K562 (cell line): ENCODE results near the gene MROH2B. TPM values are rescaled to one million over a fixed set of nuclear protein-coding genes. Genes with fewer than 3 reads are reported as not detected.

Source experiments
- ATAC-seq: fragments of 200-7000 bp; cut with Tn5 transposase; 3 replicates; pipeline ENCODE4 v1.9.1; 2020; ENCODE audit warnings: moderate library complexity
- BruUV-seq: library from RNA; stranded (reverse); fragments of 400-500 nt; replicated peaks from 2 replicates; lab custom pipeline; 2021; lab: Mats Ljungman, UMichigan
- CTCF ChIA-PET: fragments of 300-600 bp; formaldehyde crosslinking; extraction: SDS; loops from one replicate; lab custom pipeline; 2021; ENCODE audit warnings: low intra/inter-chr PET ratio; lab: Yijun Ruan, JAX
- POLR2A ChIA-PET: fragments of 300-600, 350-650 bp; sonication (Branson Sonifier 250); formaldehyde crosslinking; extraction: SDS; loops from one replicate; lab custom pipeline; 2021; ENCODE audit warnings: antibody characterized with exemption, inconsistent platforms; lab: Yijun Ruan, JAX
- DNase-seq, 4 experiments: peaks; one replicate each; pipeline versions ENCODE4 v3.0.0 to v3.0.0-alpha.2; 2011 to 2018; ENCODE audit warnings: low spot score in 3 of 4, mixed read lengths in 3 of 4; ENCODE audit errors: extremely low read depth in 1 of 4
- FAIRE-seq: peaks from 2 replicates; lab custom pipeline; 2011; peaks lifted over from hg19 to GRCh38; lab: Jason Lieb, UNC
- H2AFZ ChIP-seq: 2 replicates; pipeline ENCODE4 v1.6.0; 2011; ENCODE audit warnings: low read depth, low read length, control low read depth, inconsistent platforms
- H3K27ac ChIP-seq: fragments of 200-600 bp; 3 replicates; pipeline ENCODE4 v1.8.0; 2011; ENCODE audit warnings: low read depth, mild to moderate bottlenecking, control low read depth, inconsistent platforms, low read length, moderate library complexity, mixed read lengths; ENCODE audit errors: extremely low read depth
- H3K27me3 ChIP-seq, 2 experiments: fragments of 300-600 bp in 1 of 2; 2 replicates in 1 of 2; 3 replicates in 1 of 2; pipeline versions ENCODE4 v1.6.0 to v1.8.0; 2011; ENCODE audit warnings: inconsistent platforms in 2 of 2, low read length in 2 of 2, mild to moderate bottlenecking in 1 of 2, mixed read lengths in 1 of 2, moderate library complexity in 1 of 2; ENCODE audit not compliant: control insufficient read depth in 2 of 2, insufficient read depth in 2 of 2
- H3K36me3 ChIP-seq: fragments of 300-600 bp; 3 replicates; pipeline ENCODE4 v1.8.0; 2011; ENCODE audit warnings: mild to moderate bottlenecking, low read length, inconsistent platforms; ENCODE audit not compliant: control insufficient read depth, insufficient read depth
- H3K4me1 ChIP-seq, 2 experiments: fragments of 200-600 bp in 1 of 2; replicated peaks in 1 of 2; 2 replicates in 1 of 2; 3 replicates in 1 of 2; pipeline versions ENCODE4 v1.5.1 to v1.8.0; 2011; ENCODE audit warnings: inconsistent platforms in 2 of 2, low read length in 2 of 2, mild to moderate bottlenecking in 1 of 2, mixed read lengths in 1 of 2, moderate library complexity in 1 of 2; ENCODE audit not compliant: control insufficient read depth in 2 of 2, insufficient read depth in 2 of 2
- H3K4me2 ChIP-seq: 2 replicates; pipeline ENCODE4 v1.6.1; 2011; ENCODE audit warnings: low read length, control low read depth, inconsistent platforms, mixed read lengths; ENCODE audit not compliant: insufficient read depth
- H3K4me3 ChIP-seq: fragments of 200-600 bp; sonication (generic), shearing (Covaris generic); 2 replicates; pipeline ENCODE4 v1.5.1; 2016; ENCODE audit warnings: control low read depth, inconsistent platforms
- H3K79me2 ChIP-seq: fragments of 200-600 bp; 3 replicates; pipeline ENCODE4 v1.8.0; 2011; ENCODE audit warnings: low read length, inconsistent platforms; ENCODE audit not compliant: control insufficient read depth, insufficient read depth
- H3K9ac ChIP-seq, 2 experiments: 2 replicates each; pipeline versions ENCODE4 v1.6.0 to v1.6.1; 2011; ENCODE audit warnings: low read depth in 2 of 2, low read length in 2 of 2, control low read depth in 1 of 2, inconsistent platforms in 1 of 2, mild to moderate bottlenecking in 1 of 2, mixed read lengths in 1 of 2; ENCODE audit not compliant: insufficient read depth in 1 of 2
- H3K9me1 ChIP-seq: one replicate; pipeline ENCODE4 v1.6.0; 2011; ENCODE audit warnings: inconsistent platforms, mild to moderate bottlenecking, low read length, moderate library complexity; ENCODE audit not compliant: control insufficient read depth, insufficient read depth
- H3K9me3 ChIP-seq: replicated peaks from 2 replicates; pipeline ENCODE4 v1.5.1; 2011; ENCODE audit warnings: low read depth, low read length, inconsistent platforms; ENCODE audit not compliant: control insufficient read depth, insufficient read depth
- H4K20me1 ChIP-seq: replicated peaks from 2 replicates; pipeline ENCODE4 v1.6.1; 2011; ENCODE audit warnings: low read length, inconsistent platforms, mixed read lengths; ENCODE audit not compliant: control insufficient read depth, insufficient read depth
- CBX8 ChIP-seq: fragments of 200-600 bp; sonication (generic); IDR thresholded peaks from 2 replicates; pipeline ENCODE4 v1.6.1; 2012; ENCODE audit warnings: borderline replicate concordance, mixed run types, low read depth, mild to moderate bottlenecking, moderate library complexity, mixed read lengths, low read length, control low read depth, inconsistent platforms; ENCODE audit not compliant: poor library complexity, severe bottlenecking; ENCODE audit errors: extremely low read depth
- GTF2A2 ChIP-seq: IDR thresholded peaks from 2 replicates; pipeline ENCODE4 v1.6.1; 2016; ENCODE audit warnings: mild to moderate bottlenecking, missing genetic modification characterization, missing compliant biosample characterization
- GTF2E2 ChIP-seq: fragments of 200-800 bp; sonication (Bioruptor generic); IDR thresholded peaks from 2 replicates; pipeline ENCODE4 v1.6.1; 2016; ENCODE audit warnings: missing genetic modification characterization, missing compliant biosample characterization
- GTF2F1 ChIP-seq: IDR thresholded peaks from 2 replicates; pipeline ENCODE4 v1.6.1; 2011; ENCODE audit warnings: low read depth, low read length, improper control_type of control experiment
- KDM2B ChIP-seq: fragments of 250-450 bp; sonication (Bioruptor Pico); IDR thresholded peaks from 2 replicates; pipeline ENCODE4 v1.8.0; 2021; ENCODE audit warnings: mild to moderate bottlenecking, moderate library complexity
- RBM17 ChIP-seq: fragments of 200-400 bp; formaldehyde crosslinking; IDR thresholded peaks from 2 replicates; pipeline ENCODE4 v1.6.1; 2017; ENCODE audit warnings: low read depth, mild to moderate bottlenecking, low read length, borderline replicate concordance
- SIX5 ChIP-seq, 2 experiments: IDR thresholded peaks; 2 replicates each; pipeline ENCODE4 v1.6.1; 2011; ENCODE audit warnings: low read length in 2 of 2, borderline replicate concordance in 1 of 2, low read depth in 1 of 2, mild to moderate bottlenecking in 1 of 2, moderate library complexity in 1 of 2; ENCODE audit not compliant: insufficient read depth in 1 of 2
- WGBS: fragments of 100-300 bp; shearing (Covaris generic); methylation state at CpG from one replicate; pipeline ENCODE4 v1.1.6; 2016; ENCODE audit warnings: low coverage, mixed read lengths; ENCODE audit not compliant: insufficient coverage; ENCODE audit errors: missing lambda C conversion rate; 5-methylcytosine and 5-hydroxymethylcytosine counted together
- in situ Hi-C: fragments of 300-500 bp; cut with MboI; formaldehyde crosslinking; loops from 4 replicates; pipeline ENCODE4 v1.15.0; 2018; ENCODE audit warnings: inconsistent platforms, mixed read lengths
- intact Hi-C: fragments of 100-400 bp; cut with micrococcal nuclease; formaldehyde crosslinking; loops from 2 replicates; pipeline ENCODE4 v1.14.2; 2022
- polyA plus RNA-seq, 8 experiments: library from polyadenylated mRNA; depleted of rRNA in 4 of 8; stranded (reverse) in 5 of 8; unstranded in 3 of 8; fragments of >200 nt; fragmentation: Nextera tagmentation in 2 of 8; fragmentation: Illumina TruSeq in 1 of 8; extraction: Ambion mirVana in 2 of 8; extraction: Trizol in 1 of 8; gene quantifications; 2 replicates each; pipeline versions ENCODE4 v1.2.1 to v1.2.3, GENCODE V29; 2011 to 2014; ENCODE audit warnings: inconsistent platforms in 1 of 8, missing spikeins in 1 of 8
- total RNA-seq, 7 experiments: library from RNA; depleted of rRNA in 6 of 7; stranded (reverse); fragments of >200 nt in 6 of 7; fragmentation: Illumina TruSeq in 2 of 7; extraction: Trizol in 2 of 7; gene quantifications; 2 replicates each; pipeline versions ENCODE4 v1.2.1 to v1.2.3, GENCODE V29; 2011 to 2021; ENCODE audit warnings: low replicate concordance in 1 of 7
- TF ChIP-seq, protein P1 (sequence below), 3 experiments: fragments of 200-800 bp in 1 of 3; sonication (Bioruptor generic) in 1 of 3; sonication (generic) in 1 of 3; formaldehyde crosslinking in 1 of 3; IDR thresholded peaks; 2 replicates each; pipeline versions ENCODE4 v1.6.1 to v1.8.0; 2016 to 2022; ENCODE audit warnings: mild to moderate bottlenecking in 2 of 3, missing compliant biosample characterization in 2 of 3, missing genetic modification characterization in 2 of 3, missing genetic modification reagents in 1 of 3
- TF ChIP-seq, protein P2 (sequence below): sonication (generic); formaldehyde crosslinking; IDR thresholded peaks from 2 replicates; pipeline ENCODE4 v1.8.1; 2023; ENCODE audit warnings: mild to moderate bottlenecking, missing genetic modification reagents, moderate library complexity
- TF ChIP-seq, protein P3 (sequence below): fragments of 200-800 bp; sonication (Bioruptor generic); IDR thresholded peaks from 2 replicates; pipeline ENCODE4 v1.6.1; 2017; ENCODE audit warnings: missing genetic modification characterization, missing compliant biosample characterization
- TF ChIP-seq, protein P4 (sequence below): sonication (generic); formaldehyde crosslinking; IDR thresholded peaks from 2 replicates; pipeline ENCODE4 v1.8.1; 2023; ENCODE audit warnings: missing genetic modification reagents, mild to moderate bottlenecking, borderline replicate concordance

MROH2B gene
- total and polyA plus RNA-seq, 9 of the 15 experiments (the other 6 are each of a cell fraction or from before 2014, with no cell fraction given), result not detected

DNA sequence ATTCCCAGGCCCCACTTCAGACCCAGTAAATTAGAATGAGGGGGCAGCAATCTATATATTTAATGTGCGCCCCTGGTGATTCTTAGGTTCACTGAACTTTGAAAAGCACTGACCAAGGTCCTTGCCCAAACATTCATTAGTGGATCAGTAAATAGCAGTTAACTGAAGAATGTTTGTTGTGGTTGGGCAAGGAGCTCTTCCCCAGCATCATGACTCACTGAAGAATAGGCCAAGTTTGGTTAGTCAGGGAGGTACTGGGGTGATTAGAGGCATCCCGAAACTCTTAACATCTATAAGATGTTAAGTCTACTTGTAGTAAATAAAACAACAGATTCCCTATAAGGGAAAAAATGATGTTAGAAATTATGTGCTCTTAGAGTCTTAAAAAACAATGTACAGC lies 833 bp upstream of the MROH2B start:
- Histone ChIP-seq H3K9me3 (no peaks in the 10 kb centered on the region), H3K4me1 (no peaks in the 10 kb centered on the region), H3K9me1 (no peaks in the 10 kb centered on the region), H3K4me3 (no peak overlapping the region), H2AFZ (no peak overlapping the region), H3K9ac (no peak overlapping the region), H3K36me3 (no peaks in the 10 kb centered on the region), H3K79me2 (no peaks in the 10 kb centered on the region), H3K27ac (no peak overlapping the region), H4K20me1 (no peaks in the 10 kb centered on the region), H3K4me2 (no peak overlapping the region), H3K27me3 (no peaks in the 10 kb centered on the region)
- intact Hi-C loops (no loop called here), in situ Hi-C loops (no loop called here)
- ATAC-seq (no peak), DNase-seq (no peak), FAIRE-seq (no peak)
- BruUV-seq, result no TSS peak
- 3% methylated on average over 2 of the region's 2 CpGs for WGBS
- ChIA-PET POLR2A (interaction anchor here (0.8 kb wide), 1 partner anchor 24 kb away, joined by 4 read pairs; no protein-coding TSS in a partner anchor), CTCF (no interaction called here)
- TF ChIP-seq, protein P1, sequence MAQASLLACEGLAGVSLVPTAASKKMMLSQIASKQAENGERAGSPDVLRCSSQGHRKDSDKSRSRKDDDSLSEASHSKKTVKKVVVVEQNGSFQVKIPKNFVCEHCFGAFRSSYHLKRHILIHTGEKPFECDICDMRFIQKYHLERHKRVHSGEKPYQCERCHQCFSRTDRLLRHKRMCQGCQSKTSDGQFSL (CRISPR knock-in tag; IDR thresholded peaks at IDR 0.05), result no peak
- TF ChIP-seq, protein P1 (tag; IDR thresholded peaks at IDR 0.05), result no peak
- TF ChIP-seq, protein P2, sequence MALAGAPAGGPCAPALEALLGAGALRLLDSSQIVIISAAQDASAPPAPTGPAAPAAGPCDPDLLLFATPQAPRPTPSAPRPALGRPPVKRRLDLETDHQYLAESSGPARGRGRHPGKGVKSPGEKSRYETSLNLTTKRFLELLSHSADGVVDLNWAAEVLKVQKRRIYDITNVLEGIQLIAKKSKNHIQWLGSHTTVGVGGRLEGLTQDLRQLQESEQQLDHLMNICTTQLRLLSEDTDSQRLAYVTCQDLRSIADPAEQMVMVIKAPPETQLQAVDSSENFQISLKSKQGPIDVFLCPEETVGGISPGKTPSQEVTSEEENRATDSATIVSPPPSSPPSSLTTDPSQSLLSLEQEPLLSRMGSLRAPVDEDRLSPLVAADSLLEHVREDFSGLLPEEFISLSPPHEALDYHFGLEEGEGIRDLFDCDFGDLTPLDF (CRISPR knock-in tag), result no peak
- TF ChIP-seq GTF2A2, result no peak
- no peak for TF ChIP-seq SIX5 (IDR thresholded peaks at IDR 0.05; ENCODE audit: borderline replicate concordance in 1 of 2, insufficient read depth in 1 of 2, low read depth in 1 of 2, low read length in 2 of 2)
- no peak for TF ChIP-seq GTF2F1
- TF ChIP-seq RBM17, result no peak
- TF ChIP-seq GTF2E2, result no peak
- TF ChIP-seq KDM2B, result no peak
- TF ChIP-seq, protein P3, sequence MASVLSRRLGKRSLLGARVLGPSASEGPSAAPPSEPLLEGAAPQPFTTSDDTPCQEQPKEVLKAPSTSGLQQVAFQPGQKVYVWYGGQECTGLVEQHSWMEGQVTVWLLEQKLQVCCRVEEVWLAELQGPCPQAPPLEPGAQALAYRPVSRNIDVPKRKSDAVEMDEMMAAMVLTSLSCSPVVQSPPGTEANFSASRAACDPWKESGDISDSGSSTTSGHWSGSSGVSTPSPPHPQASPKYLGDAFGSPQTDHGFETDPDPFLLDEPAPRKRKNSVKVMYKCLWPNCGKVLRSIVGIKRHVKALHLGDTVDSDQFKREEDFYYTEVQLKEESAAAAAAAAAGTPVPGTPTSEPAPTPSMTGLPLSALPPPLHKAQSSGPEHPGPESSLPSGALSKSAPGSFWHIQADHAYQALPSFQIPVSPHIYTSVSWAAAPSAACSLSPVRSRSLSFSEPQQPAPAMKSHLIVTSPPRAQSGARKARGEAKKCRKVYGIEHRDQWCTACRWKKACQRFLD (CRISPR knock-in tag), result no peak
- TF ChIP-seq CBX8, result no peak
- TF ChIP-seq, protein P4, sequence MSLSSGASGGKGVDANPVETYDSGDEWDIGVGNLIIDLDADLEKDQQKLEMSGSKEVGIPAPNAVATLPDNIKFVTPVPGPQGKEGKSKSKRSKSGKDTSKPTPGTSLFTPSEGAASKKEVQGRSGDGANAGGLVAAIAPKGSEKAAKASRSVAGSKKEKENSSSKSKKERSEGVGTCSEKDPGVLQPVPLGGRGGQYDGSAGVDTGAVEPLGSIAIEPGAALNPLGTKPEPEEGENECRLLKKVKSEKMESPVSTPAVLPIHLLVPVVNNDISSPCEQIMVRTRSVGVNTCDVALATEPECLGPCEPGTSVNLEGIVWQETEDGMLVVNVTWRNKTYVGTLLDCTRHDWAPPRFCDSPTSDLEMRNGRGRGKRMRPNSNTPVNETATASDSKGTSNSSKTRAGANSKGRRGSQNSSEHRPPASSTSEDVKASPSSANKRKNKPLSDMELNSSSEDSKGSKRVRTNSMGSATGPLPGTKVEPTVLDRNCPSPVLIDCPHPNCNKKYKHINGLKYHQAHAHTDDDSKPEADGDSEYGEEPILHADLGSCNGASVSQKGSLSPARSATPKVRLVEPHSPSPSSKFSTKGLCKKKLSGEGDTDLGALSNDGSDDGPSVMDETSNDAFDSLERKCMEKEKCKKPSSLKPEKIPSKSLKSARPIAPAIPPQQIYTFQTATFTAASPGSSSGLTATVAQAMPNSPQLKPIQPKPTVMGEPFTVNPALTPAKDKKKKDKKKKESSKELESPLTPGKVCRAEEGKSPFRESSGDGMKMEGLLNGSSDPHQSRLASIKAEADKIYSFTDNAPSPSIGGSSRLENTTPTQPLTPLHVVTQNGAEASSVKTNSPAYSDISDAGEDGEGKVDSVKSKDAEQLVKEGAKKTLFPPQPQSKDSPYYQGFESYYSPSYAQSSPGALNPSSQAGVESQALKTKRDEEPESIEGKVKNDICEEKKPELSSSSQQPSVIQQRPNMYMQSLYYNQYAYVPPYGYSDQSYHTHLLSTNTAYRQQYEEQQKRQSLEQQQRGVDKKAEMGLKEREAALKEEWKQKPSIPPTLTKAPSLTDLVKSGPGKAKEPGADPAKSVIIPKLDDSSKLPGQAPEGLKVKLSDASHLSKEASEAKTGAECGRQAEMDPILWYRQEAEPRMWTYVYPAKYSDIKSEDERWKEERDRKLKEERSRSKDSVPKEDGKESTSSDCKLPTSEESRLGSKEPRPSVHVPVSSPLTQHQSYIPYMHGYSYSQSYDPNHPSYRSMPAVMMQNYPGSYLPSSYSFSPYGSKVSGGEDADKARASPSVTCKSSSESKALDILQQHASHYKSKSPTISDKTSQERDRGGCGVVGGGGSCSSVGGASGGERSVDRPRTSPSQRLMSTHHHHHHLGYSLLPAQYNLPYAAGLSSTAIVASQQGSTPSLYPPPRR (CRISPR knock-in tag), result no peak
